Measurements from ENCODE around the gene MAD2L1BP. TPM values are rescaled to one million over a fixed set of nuclear protein-coding genes. Genes with fewer than 3 reads are reported as not detected.

Gene MAD2L1BP
- polyA plus RNA-seq, 1 donor (not counting 4 experiments of a cell fraction or from before 2014, with no cell fraction given) = 34.2 TPM

DNA sequence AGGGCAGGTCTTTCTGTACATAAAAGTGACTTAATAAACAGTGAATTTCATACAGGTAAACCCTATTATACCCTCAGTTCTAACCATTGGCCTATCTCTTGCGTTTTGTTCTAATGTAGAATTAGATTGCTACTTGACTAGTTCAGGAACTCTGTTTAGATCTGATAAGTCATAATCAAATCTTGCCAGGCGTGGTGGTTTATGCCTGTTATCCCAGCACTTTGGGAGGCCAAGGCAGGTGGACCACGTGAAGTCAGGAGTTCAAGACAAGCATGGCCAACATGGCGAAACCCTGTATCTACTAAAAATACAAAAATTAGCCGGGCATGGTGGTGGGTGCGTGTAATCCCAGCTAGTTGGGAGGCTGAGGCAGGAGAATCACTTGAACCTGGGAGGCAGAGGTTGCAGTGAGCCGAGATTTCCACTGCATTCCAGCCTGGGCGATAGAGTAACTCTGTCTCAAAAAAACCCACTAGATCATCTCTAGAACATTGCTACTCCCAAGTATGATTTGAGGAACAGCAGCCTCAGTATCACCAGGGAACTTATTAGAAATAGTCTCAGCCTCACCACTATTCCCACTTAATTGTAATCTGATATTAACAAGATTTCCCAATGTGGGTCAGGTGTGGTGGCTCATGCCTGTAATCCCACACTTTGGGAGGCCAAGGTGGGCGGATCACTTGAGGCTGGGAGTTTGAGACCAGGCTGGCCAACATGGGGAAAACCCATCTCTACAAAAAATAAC is 18.7 kb upstream of the MAD2L1BP start:
- H3K36me3 ChIP-seq (ENCODE audit: control insufficient read depth in 2 of 2, extremely low read depth in 1 of 2, insufficient read depth in 2 of 2, low read length in 2 of 2) = peaks cover 26 to 35% of the 10 kb centered on the region in 2 experiments
- H3K79me2 ChIP-seq (ENCODE audit: control insufficient read depth, insufficient read depth, low read length) = no peaks in the 10 kb centered on the region
- no peak overlapping the region for H3K9ac ChIP-seq (ENCODE audit: control insufficient read depth, extremely low read depth, insufficient read depth, low read length)
- DNase-seq (ENCODE audit: low read depth, low spot score) = no peak
- H3K4me3 ChIP-seq (ENCODE audit: control insufficient read depth in 2 of 3, extremely low read depth in 1 of 3, insufficient read depth in 2 of 3, low read depth in 1 of 3, low read length in 3 of 3) = no peak overlapping the region
- H3K27me3 ChIP-seq (ENCODE audit: control insufficient read depth, extremely low read depth, insufficient read depth, low read length) = no peaks in the 10 kb centered on the region
- no peaks in the 10 kb centered on the region for H3K9me3 ChIP-seq (ENCODE audit: control insufficient read depth, low read depth, low read length)
- dilution Hi-C loops (cut with MboI; ENCODE audit: extremely low pct_ligation_motif_present, low sequenced_read_pairs) = no loop called here
- no peaks in the 10 kb centered on the region for H3K4me1 ChIP-seq (ENCODE audit: control insufficient read depth, extremely low read depth, insufficient read depth, low read length)
- no peak overlapping the region for H3K4me2 ChIP-seq (ENCODE audit: control insufficient read depth, extremely low read depth, insufficient read depth, low read depth, low read length)
- no peak overlapping the region for H2AFZ ChIP-seq (ENCODE audit: control insufficient read depth, low read length)
- no peaks in the 10 kb centered on the region for H3K9me1 ChIP-seq (ENCODE audit: control insufficient read depth, extremely low read depth, insufficient read depth, low read length)
- FAIRE-seq = no peak
- H4K20me1 ChIP-seq (ENCODE audit: control insufficient read depth, extremely low read depth, insufficient read depth, low read length) = no peaks in the 10 kb centered on the region
- no peak for TF ChIP-seq EZH2 (IDR thresholded peaks at IDR 0.05; ENCODE audit: low read length)
- TF ChIP-seq, protein P1, sequence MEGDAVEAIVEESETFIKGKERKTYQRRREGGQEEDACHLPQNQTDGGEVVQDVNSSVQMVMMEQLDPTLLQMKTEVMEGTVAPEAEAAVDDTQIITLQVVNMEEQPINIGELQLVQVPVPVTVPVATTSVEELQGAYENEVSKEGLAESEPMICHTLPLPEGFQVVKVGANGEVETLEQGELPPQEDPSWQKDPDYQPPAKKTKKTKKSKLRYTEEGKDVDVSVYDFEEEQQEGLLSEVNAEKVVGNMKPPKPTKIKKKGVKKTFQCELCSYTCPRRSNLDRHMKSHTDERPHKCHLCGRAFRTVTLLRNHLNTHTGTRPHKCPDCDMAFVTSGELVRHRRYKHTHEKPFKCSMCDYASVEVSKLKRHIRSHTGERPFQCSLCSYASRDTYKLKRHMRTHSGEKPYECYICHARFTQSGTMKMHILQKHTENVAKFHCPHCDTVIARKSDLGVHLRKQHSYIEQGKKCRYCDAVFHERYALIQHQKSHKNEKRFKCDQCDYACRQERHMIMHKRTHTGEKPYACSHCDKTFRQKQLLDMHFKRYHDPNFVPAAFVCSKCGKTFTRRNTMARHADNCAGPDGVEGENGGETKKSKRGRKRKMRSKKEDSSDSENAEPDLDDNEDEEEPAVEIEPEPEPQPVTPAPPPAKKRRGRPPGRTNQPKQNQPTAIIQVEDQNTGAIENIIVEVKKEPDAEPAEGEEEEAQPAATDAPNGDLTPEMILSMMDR (optimal IDR thresholded peaks at IDR 0.05 in 1 of 3, IDR thresholded peaks at IDR 0.05 in 1 of 3, conservative IDR thresholded peaks at IDR 0.05 in 1 of 3; ENCODE audit: extremely low read depth in 1 of 3, insufficient read depth in 2 of 3, low read length in 3 of 3) = no peak
- H3K27ac ChIP-seq (ENCODE audit: control insufficient read depth, insufficient read depth, low read length) = no peak overlapping the region

DNA sequence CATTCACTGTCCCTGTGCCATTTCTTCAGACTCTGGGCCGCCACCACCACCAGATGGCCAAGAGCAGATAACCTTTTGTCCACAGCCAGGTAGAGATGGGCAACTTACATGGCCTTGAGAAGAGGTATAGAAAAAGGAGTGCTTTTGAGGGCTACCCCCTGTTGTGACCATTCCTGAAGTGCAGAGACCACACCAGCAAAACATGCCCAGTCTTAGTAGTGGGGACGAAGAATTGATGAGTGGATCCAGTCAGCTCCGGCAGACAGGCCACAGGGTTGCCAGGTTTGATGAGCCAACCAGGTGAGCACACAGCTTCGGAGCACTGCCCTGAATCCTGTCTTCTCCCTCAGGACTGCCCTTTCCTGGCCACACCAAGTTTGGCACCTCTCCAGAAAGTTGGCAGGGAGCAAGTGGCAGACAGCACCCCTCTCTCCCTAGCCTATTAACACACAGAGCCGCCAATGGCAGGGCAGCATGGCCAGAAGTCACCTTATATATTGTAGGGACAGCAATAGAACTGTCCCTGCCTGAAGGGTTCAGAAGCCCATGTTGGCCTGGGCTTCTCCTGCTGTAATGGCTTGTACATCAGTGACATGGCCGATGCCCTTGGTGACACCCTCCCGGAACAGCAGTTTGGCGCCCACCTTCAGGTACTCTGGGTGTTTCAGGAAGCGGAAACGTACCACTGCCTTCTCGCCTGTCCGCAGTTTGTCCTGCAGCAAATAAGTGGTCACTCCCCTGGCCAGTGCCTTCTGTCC is 14.4 kb upstream of the MAD2L1BP start:
- Histone ChIP-seq H2AFZ (ENCODE audit: control insufficient read depth, low read length) (no peak overlapping the region), H3K27me3 (ENCODE audit: control insufficient read depth, extremely low read depth, insufficient read depth, low read length) (no peaks in the 10 kb centered on the region), H3K9ac (ENCODE audit: control insufficient read depth, extremely low read depth, insufficient read depth, low read length) (no peak overlapping the region), H3K9me3 (ENCODE audit: control insufficient read depth, low read depth, low read length) (no peaks in the 10 kb centered on the region), H3K36me3 (ENCODE audit: control insufficient read depth in 2 of 2, extremely low read depth in 1 of 2, insufficient read depth in 2 of 2, low read length in 2 of 2) (peaks cover 43 to 51% of the 10 kb centered on the region in 2 experiments), H3K79me2 (ENCODE audit: control insufficient read depth, insufficient read depth, low read length) (peaks cover 1% of the 10 kb centered on the region), H3K4me1 (ENCODE audit: control insufficient read depth, extremely low read depth, insufficient read depth, low read length) (no peaks in the 10 kb centered on the region), H3K9me1 (ENCODE audit: control insufficient read depth, extremely low read depth, insufficient read depth, low read length) (no peaks in the 10 kb centered on the region), H3K4me3 (ENCODE audit: control insufficient read depth in 2 of 3, extremely low read depth in 1 of 3, insufficient read depth in 2 of 3, low read depth in 1 of 3, low read length in 3 of 3) (no peak overlapping the region), H3K27ac (ENCODE audit: control insufficient read depth, insufficient read depth, low read length) (no peak overlapping the region), H3K4me2 (ENCODE audit: control insufficient read depth, extremely low read depth, insufficient read depth, low read depth, low read length) (no peak overlapping the region), H4K20me1 (ENCODE audit: control insufficient read depth, extremely low read depth, insufficient read depth, low read length) (peaks cover 2% of the 10 kb centered on the region)
- dilution Hi-C loops (cut with MboI; ENCODE audit: extremely low pct_ligation_motif_present, low sequenced_read_pairs) = no loop called here
- no peak for DNase-seq (ENCODE audit: low read depth, low spot score)
- TF ChIP-seq, protein P1 (optimal IDR thresholded peaks at IDR 0.05 in 1 of 3, IDR thresholded peaks at IDR 0.05 in 1 of 3, conservative IDR thresholded peaks at IDR 0.05 in 1 of 3; ENCODE audit: extremely low read depth in 1 of 3, insufficient read depth in 2 of 3, low read length in 3 of 3) = no peak
- TF ChIP-seq EZH2 (IDR thresholded peaks at IDR 0.05; ENCODE audit: low read length) = no peak
- no peak for FAIRE-seq

Data from keratinocyte (primary cell).